Calu3 (cell line): ENCODE measurements around the gene ZSWIM3. TPM values are rescaled to one million over a fixed set of nuclear protein-coding genes. Genes with fewer than 3 reads are reported as not detected.

Experiments used
- BruUV-seq: library from RNA; stranded (reverse); fragments of 400-500 nt; replicated peaks from 2 replicates; lab custom pipeline; 2021; lab: Mats Ljungman, UMichigan
- CTCF ChIA-PET: fragments of 300-600 bp; sonication (Branson Sonifier 250); formaldehyde crosslinking; loops from one replicate; lab custom pipeline; 2022; ENCODE audit warnings: antibody characterized with exemption; lab: Charles Lee
- DNase-seq: peaks from one replicate; pipeline ENCODE4 v3.0.0; 2022
- H3K27ac Mint-ChIP-seq: one replicate; pipeline ENCODE4 v1.8.0; 2022; ENCODE audit warnings: mixed read lengths; ENCODE audit not compliant: unreplicated experiment
- H3K27me3 Mint-ChIP-seq: one replicate; pipeline ENCODE4 v1.8.0; 2022; ENCODE audit warnings: mixed read lengths; ENCODE audit not compliant: unreplicated experiment
- H3K36me3 Mint-ChIP-seq: one replicate; pipeline ENCODE4 v1.8.0; 2022; ENCODE audit warnings: mild to moderate bottlenecking, moderate library complexity, mixed read lengths; ENCODE audit not compliant: insufficient read depth, unreplicated experiment
- H3K4me1 Mint-ChIP-seq: one replicate; pipeline ENCODE4 v1.8.0; 2022; ENCODE audit warnings: mild to moderate bottlenecking, low read depth, mixed read lengths; ENCODE audit not compliant: unreplicated experiment
- H3K4me3 Mint-ChIP-seq: one replicate; pipeline ENCODE4 v1.8.0; 2022; ENCODE audit warnings: mild to moderate bottlenecking, low read depth, moderate library complexity, mixed read lengths; ENCODE audit not compliant: unreplicated experiment
- H3K9me3 Mint-ChIP-seq: one replicate; pipeline ENCODE4 v1.8.0; 2022; ENCODE audit warnings: low read depth, mixed read lengths; ENCODE audit not compliant: unreplicated experiment
- intact Hi-C: fragments of 100-400 bp; cut with micrococcal nuclease; formaldehyde crosslinking; loops from one replicate; pipeline ENCODE4 v1.10.0; 2022; ENCODE audit not compliant: unreplicated experiment
- total RNA-seq: library from RNA; stranded (reverse); gene quantifications from 2 replicates; pipeline ENCODE4 v1.2.3, GENCODE V29; 2022
- TF ChIP-seq, protein P1 (sequence below): fragments of 200-600 bp; IDR thresholded peaks from one replicate; pipeline ENCODE4 v1.8.0; 2022; ENCODE audit warnings: antibody characterized with exemption; ENCODE audit not compliant: unreplicated experiment

Gene ZSWIM3
- total RNA-seq, 1 experiment from 2014 or later, result 5.2 TPM

DNA sequence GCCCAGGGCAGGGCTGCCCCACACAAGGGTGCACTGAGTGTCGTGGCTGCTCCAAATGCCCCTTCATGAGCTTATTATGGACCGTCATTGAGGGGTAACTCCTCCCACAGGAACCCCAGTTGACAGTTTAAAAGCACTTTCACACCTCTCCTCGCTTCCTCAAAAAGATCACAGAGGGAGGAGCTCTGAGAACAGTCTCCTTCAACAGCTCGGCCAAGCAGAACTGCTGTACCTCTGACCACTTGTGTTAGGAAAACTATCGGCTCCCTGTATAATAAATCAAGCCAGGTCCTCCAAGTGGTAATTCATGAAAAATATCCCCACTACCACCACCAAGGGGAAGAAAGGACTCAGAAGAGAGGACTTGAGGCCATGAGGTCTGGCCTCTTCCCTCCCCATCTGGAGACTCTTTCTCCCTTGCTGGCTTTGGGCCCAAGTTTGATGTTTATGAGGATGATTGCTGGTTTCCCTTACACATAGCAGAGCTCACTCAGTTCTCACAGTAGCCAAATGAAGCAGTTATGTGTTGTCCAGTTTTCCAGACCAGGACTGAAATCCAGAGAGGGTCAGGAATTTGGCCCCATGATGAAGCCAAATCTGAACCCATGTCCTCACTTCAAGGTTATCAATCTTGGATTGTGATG is 15.1 kb upstream of the ZSWIM3 start:
- no peak overlapping the region for H3K27ac Mint-ChIP-seq
- TF ChIP-seq, protein P1, sequence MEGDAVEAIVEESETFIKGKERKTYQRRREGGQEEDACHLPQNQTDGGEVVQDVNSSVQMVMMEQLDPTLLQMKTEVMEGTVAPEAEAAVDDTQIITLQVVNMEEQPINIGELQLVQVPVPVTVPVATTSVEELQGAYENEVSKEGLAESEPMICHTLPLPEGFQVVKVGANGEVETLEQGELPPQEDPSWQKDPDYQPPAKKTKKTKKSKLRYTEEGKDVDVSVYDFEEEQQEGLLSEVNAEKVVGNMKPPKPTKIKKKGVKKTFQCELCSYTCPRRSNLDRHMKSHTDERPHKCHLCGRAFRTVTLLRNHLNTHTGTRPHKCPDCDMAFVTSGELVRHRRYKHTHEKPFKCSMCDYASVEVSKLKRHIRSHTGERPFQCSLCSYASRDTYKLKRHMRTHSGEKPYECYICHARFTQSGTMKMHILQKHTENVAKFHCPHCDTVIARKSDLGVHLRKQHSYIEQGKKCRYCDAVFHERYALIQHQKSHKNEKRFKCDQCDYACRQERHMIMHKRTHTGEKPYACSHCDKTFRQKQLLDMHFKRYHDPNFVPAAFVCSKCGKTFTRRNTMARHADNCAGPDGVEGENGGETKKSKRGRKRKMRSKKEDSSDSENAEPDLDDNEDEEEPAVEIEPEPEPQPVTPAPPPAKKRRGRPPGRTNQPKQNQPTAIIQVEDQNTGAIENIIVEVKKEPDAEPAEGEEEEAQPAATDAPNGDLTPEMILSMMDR, result no peak
- DNase-seq, result no peak
- CTCF ChIA-PET, result interaction anchor here (0.5 kb wide), 1 partner anchor 604 kb away, joined by 3 read pairs; no protein-coding TSS in a partner anchor
- H3K27me3 Mint-ChIP-seq, result no peaks in the 10 kb centered on the region
- H3K4me3 Mint-ChIP-seq, result no peak overlapping the region
- BruUV-seq, result no TSS peak
- intact Hi-C loops, result no loop called here
- H3K4me1 Mint-ChIP-seq, result no peaks in the 10 kb centered on the region
- peaks cover 41% of the 10 kb centered on the region for H3K36me3 Mint-ChIP-seq
- no peaks in the 10 kb centered on the region for H3K9me3 Mint-ChIP-seq

DNA sequence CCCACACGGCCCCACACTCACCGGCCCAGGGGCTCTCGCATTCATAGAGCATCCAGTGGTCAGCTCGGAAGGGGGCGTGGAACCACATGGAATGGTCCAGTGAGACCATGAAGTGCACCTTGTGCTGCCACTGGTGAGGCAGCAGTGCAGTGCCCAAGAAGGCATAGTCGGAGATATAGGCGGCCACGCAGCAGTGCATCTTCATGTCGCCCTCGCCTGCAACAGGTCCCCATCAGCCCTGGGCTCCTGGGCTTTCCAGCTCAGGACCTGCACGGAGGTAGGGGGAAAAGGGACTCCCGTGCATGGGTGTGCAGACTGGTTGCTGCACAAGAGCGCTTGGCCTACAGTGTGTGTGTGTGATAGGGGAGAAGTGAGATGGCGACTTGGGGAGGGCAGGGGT is 13.9 kb upstream of the ZSWIM3 start:
- TF ChIP-seq, protein P1, result no peak
- BruUV-seq, result no TSS peak
- H3K36me3 Mint-ChIP-seq, result peaks cover 41% of the 10 kb centered on the region
- no peaks in the 10 kb centered on the region for H3K27me3 Mint-ChIP-seq
- CTCF ChIA-PET, result no interaction called here
- H3K27ac Mint-ChIP-seq, result no peak overlapping the region
- H3K4me3 Mint-ChIP-seq, result no peak overlapping the region
- intact Hi-C loops, result no loop called here
- no peaks in the 10 kb centered on the region for H3K9me3 Mint-ChIP-seq
- DNase-seq, result no peak
- no peaks in the 10 kb centered on the region for H3K4me1 Mint-ChIP-seq

DNA sequence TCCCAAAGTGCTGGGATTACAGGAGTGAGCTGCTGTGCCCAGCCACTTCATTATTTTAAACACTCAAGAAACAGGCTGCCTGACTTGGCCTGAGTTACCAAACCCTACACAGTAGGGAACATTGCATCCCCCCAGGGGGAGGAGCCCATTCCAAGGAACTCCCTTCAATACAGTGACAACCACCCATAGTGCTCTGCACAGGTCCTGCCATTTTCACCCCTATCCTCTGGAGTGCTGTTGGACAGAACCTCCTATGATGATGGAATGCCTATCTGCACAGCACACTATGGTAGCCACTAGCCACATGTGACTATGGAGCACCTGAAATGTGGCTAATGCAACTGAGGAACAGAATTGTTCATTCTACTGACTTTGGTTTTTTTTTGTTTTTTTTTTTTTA is 12.0 kb upstream of the ZSWIM3 start:
- CTCF ChIA-PET, result no interaction called here
- no peaks in the 10 kb centered on the region for H3K4me1 Mint-ChIP-seq
- H3K36me3 Mint-ChIP-seq, result peaks cover 41% of the 10 kb centered on the region
- H3K27ac Mint-ChIP-seq, result no peak overlapping the region
- intact Hi-C loops, result no loop called here
- no peak overlapping the region for H3K4me3 Mint-ChIP-seq
- no peaks in the 10 kb centered on the region for H3K27me3 Mint-ChIP-seq
- DNase-seq, result no peak
- no peaks in the 10 kb centered on the region for H3K9me3 Mint-ChIP-seq
- no TSS peak for BruUV-seq
- TF ChIP-seq, protein P1, result no peak

- H3K27ac Mint-ChIP-seq, result no peak overlapping the region
These were observed 9.0 kb upstream of the ZSWIM3 start for GRCh38 chr20:45848421-45848820.

More at GRCh38 chr20:45848421-45848820, 9.0 kb upstream of the ZSWIM3 start:
- Mint-ChIP-seq H3K4me3 (no peak overlapping the region), H3K36me3 (peaks cover 27% of the 10 kb centered on the region), H3K9me3 (no peaks in the 10 kb centered on the region), H3K4me1 (no peaks in the 10 kb centered on the region), H3K27me3 (no peaks in the 10 kb centered on the region)
- BruUV-seq, result no TSS peak
- DNase-seq, result no peak
- CTCF ChIA-PET, result no interaction called here
- TF ChIP-seq, protein P1, result no peak
- intact Hi-C loops, result no loop called here
